ENCODE results near the gene NKX1-1.

Gene NKX1-1

GRCh38 chr4:1379801-1380331, 26.4 kb downstream of the NKX1-1 start:
- TF ChIP-seq SPI1 (IDR thresholded peaks at IDR 0.05; ENCODE audit: low read depth, low read length) (no peak), PAX5 (IDR thresholded peaks at IDR 0.05; ENCODE audit: insufficient read depth, low read length, severe bottlenecking) (no peak), TAF1 (IDR thresholded peaks at IDR 0.05; ENCODE audit: low read depth, low read length) (no peak)
- DNase-seq (ENCODE audit: insufficient read length, low spot score), result no peak
- FAIRE-seq, result no peak

GRCh38 chr4:1379351-1379781, 26.9 kb downstream of the NKX1-1 start:
- DNase-seq (ENCODE audit: insufficient read length, low spot score), result no peak
- no peak for FAIRE-seq
- no peak for TF ChIP-seq POLR2AphosphoS5 (IDR thresholded peaks at IDR 0.05; ENCODE audit: low read depth, low read length)
- TF ChIP-seq POU2F2 (IDR thresholded peaks at IDR 0.05; ENCODE audit: low read depth, low read length), result no peak
- TF ChIP-seq POLR2A (IDR thresholded peaks at IDR 0.05; ENCODE audit: low read depth, low read length), result no peak
- TF ChIP-seq SPI1 (IDR thresholded peaks at IDR 0.05; ENCODE audit: low read depth, low read length), result no peak
- TF ChIP-seq TAF1 (IDR thresholded peaks at IDR 0.05; ENCODE audit: low read depth, low read length), result no peak
- no peak for TF ChIP-seq PAX5 (IDR thresholded peaks at IDR 0.05; ENCODE audit: insufficient read depth, low read length, severe bottlenecking)

- DNase-seq (ENCODE audit: insufficient read length, low spot score), result no peak
- TF ChIP-seq PAX5 (IDR thresholded peaks at IDR 0.05; ENCODE audit: insufficient read depth, low read length, severe bottlenecking), result no peak
- TF ChIP-seq POLR2A (IDR thresholded peaks at IDR 0.05; ENCODE audit: low read depth, low read length), result no peak
- no peak for TF ChIP-seq POU2F2 (IDR thresholded peaks at IDR 0.05; ENCODE audit: low read depth, low read length)
- no peak for TF ChIP-seq POLR2AphosphoS5 (IDR thresholded peaks at IDR 0.05; ENCODE audit: low read depth, low read length)
- no peak for TF ChIP-seq SPI1 (IDR thresholded peaks at IDR 0.05; ENCODE audit: low read depth, low read length)
- no peak for TF ChIP-seq TAF1 (IDR thresholded peaks at IDR 0.05; ENCODE audit: low read depth, low read length)
- no peak for FAIRE-seq
Measured at GRCh38 chr4:1378559-1379231, 27.5 kb downstream of the NKX1-1 start.

GRCh38 chr4:1377606-1378261, 28.5 kb downstream of the NKX1-1 start:
- TF ChIP-seq SPI1 (IDR thresholded peaks at IDR 0.05; ENCODE audit: low read depth, low read length) (no peak), POLR2A (IDR thresholded peaks at IDR 0.05; ENCODE audit: low read depth, low read length) (no peak), PAX5 (IDR thresholded peaks at IDR 0.05; ENCODE audit: insufficient read depth, low read length, severe bottlenecking) (no peak), TAF1 (IDR thresholded peaks at IDR 0.05; ENCODE audit: low read depth, low read length) (no peak), POLR2AphosphoS5 (IDR thresholded peaks at IDR 0.05; ENCODE audit: low read depth, low read length) (no peak), POU2F2 (IDR thresholded peaks at IDR 0.05; ENCODE audit: low read depth, low read length) (no peak)
- FAIRE-seq (no peak), DNase-seq (ENCODE audit: insufficient read length, low spot score) (no peak)

GRCh38 chr4:1376841-1377605, 29.2 kb downstream of the NKX1-1 start:
- TF ChIP-seq POU2F2 (IDR thresholded peaks at IDR 0.05; ENCODE audit: low read depth, low read length), result no peak
- TF ChIP-seq PAX5 (IDR thresholded peaks at IDR 0.05; ENCODE audit: insufficient read depth, low read length, severe bottlenecking), result no peak
- no peak for TF ChIP-seq POLR2A (IDR thresholded peaks at IDR 0.05; ENCODE audit: low read depth, low read length)
- no peak for TF ChIP-seq POLR2AphosphoS5 (IDR thresholded peaks at IDR 0.05; ENCODE audit: low read depth, low read length)
- no peak for TF ChIP-seq TAF1 (IDR thresholded peaks at IDR 0.05; ENCODE audit: low read depth, low read length)
- no peak for TF ChIP-seq SPI1 (IDR thresholded peaks at IDR 0.05; ENCODE audit: low read depth, low read length)
- DNase-seq (ENCODE audit: insufficient read length, low spot score), result no peak
- FAIRE-seq, result no peak

GRCh38 chr4:1376391-1376840, 29.8 kb downstream of the NKX1-1 start:
- FAIRE-seq (no peak), DNase-seq (ENCODE audit: insufficient read length, low spot score) (no peak)
- TF ChIP-seq POU2F2 (IDR thresholded peaks at IDR 0.05; ENCODE audit: low read depth, low read length) (no peak), PAX5 (IDR thresholded peaks at IDR 0.05; ENCODE audit: insufficient read depth, low read length, severe bottlenecking) (no peak), SPI1 (IDR thresholded peaks at IDR 0.05; ENCODE audit: low read depth, low read length) (no peak), POLR2AphosphoS5 (IDR thresholded peaks at IDR 0.05; ENCODE audit: low read depth, low read length) (no peak), POLR2A (IDR thresholded peaks at IDR 0.05; ENCODE audit: low read depth, low read length) (no peak), TAF1 (IDR thresholded peaks at IDR 0.05; ENCODE audit: low read depth, low read length) (no peak)

GRCh38 chr4:1375761-1376322, 30.4 kb downstream of the NKX1-1 start:
- no peak for TF ChIP-seq POU2F2 (IDR thresholded peaks at IDR 0.05; ENCODE audit: low read depth, low read length)
- TF ChIP-seq POLR2A (IDR thresholded peaks at IDR 0.05; ENCODE audit: low read depth, low read length), result no peak
- no peak for DNase-seq (ENCODE audit: insufficient read length, low spot score)
- no peak for FAIRE-seq

GRCh38 chr4:1375051-1375721, 31.1 kb downstream of the NKX1-1 start:
- DNase-seq (ENCODE audit: insufficient read length, low spot score), result no peak
- no peak for TF ChIP-seq TAF1 (IDR thresholded peaks at IDR 0.05; ENCODE audit: low read depth, low read length)
- no peak for TF ChIP-seq POU2F2 (IDR thresholded peaks at IDR 0.05; ENCODE audit: low read depth, low read length)
- TF ChIP-seq POLR2AphosphoS5 (IDR thresholded peaks at IDR 0.05; ENCODE audit: low read depth, low read length), result no peak
- TF ChIP-seq PAX5 (IDR thresholded peaks at IDR 0.05; ENCODE audit: insufficient read depth, low read length, severe bottlenecking), result no peak
- no peak for TF ChIP-seq SPI1 (IDR thresholded peaks at IDR 0.05; ENCODE audit: low read depth, low read length)
- TF ChIP-seq POLR2A (IDR thresholded peaks at IDR 0.05; ENCODE audit: low read depth, low read length), result no peak
- no peak for FAIRE-seq

Data from GM12891 (cell line).